OCI-LY3 (cell line): Measurements from ENCODE around the gene TMEM59.

Experiments
- CTCF ChIP-seq: fragments of 200-600, 300-600 bp; sonication (generic); IDR thresholded peaks from 2 replicates; pipeline ENCODE4 v1.5.1; 2014; ENCODE audit warnings: antibody characterized with exemption, low read length, low read depth
- EZH2phosphoT487 ChIP-seq: fragments of 200-600 bp; shearing (Covaris generic); IDR thresholded peaks from 2 replicates; pipeline ENCODE4 v1.6.1; 2018; ENCODE audit warnings: antibody characterized with exemption, mixed run types, low read depth

- TF ChIP-seq CTCF (no peak), EZH2phosphoT487 (no peak)
These were observed 41.0 kb downstream of the TMEM59 start for GRCh38 chr1:54012008-54012325.
